GM12875 (cell line): Measurements from ENCODE around the gene SLC66A3.

ENCODE experiments used
- H3K4me3 ChIP-seq: one replicate; pipeline ENCODE4 v1.5.1; 2011; ENCODE audit warnings: low read depth, low read length, control low read depth
- CTCF ChIP-seq: IDR thresholded peaks from 2 replicates; pipeline ENCODE4 v1.5.1; 2011; ENCODE audit warnings: low read depth, mild to moderate bottlenecking, control low read depth, inconsistent platforms, low read length, moderate library complexity, borderline replicate concordance; ENCODE audit not compliant: insufficient read depth

The SLC66A3 gene

GRCh38 chr2:11175293-11175795, 20.1 kb downstream of the SLC66A3 start:
- TF ChIP-seq CTCF: no peak
- no peak overlapping the region for H3K4me3 ChIP-seq

GRCh38 chr2:11177871-11178690, 22.8 kb downstream of the SLC66A3 start:
- no peak overlapping the region for H3K4me3 ChIP-seq
- no peak for TF ChIP-seq CTCF

- H3K4me3 ChIP-seq: no peak overlapping the region
- TF ChIP-seq CTCF: no peak
These were observed 23.9 kb downstream of the SLC66A3 start for GRCh38 chr2:11179196-11179595.

- no peak for TF ChIP-seq CTCF
These were observed 24.6 kb downstream of the SLC66A3 start for GRCh38 chr2:11179899-11180298.

GRCh38 chr2:11180653-11181052, 25.4 kb downstream of the SLC66A3 start:
- no peak overlapping the region for H3K4me3 ChIP-seq
- TF ChIP-seq CTCF: no peak

More at GRCh38 chr2:11179899-11180298, 24.6 kb downstream of the SLC66A3 start:
- no peak overlapping the region for H3K4me3 ChIP-seq

- TF ChIP-seq CTCF: no peak
These were observed 27.7 kb downstream of the SLC66A3 start for GRCh38 chr2:11182951-11183350.

GRCh38 chr2:11186145-11186544, 30.9 kb downstream of the SLC66A3 start:
- no peak overlapping the region for H3K4me3 ChIP-seq
- no peak for TF ChIP-seq CTCF

More at GRCh38 chr2:11182951-11183350, 27.7 kb downstream of the SLC66A3 start:
- no peak overlapping the region for H3K4me3 ChIP-seq
